SH-SY5Y (cell line): ENCODE measurements around the gene GRID2.

Experiments
- GATA2 ChIP-seq: IDR thresholded peaks from 2 replicates; pipeline ENCODE4 v1.6.1; 2011; ENCODE audit warnings: mild to moderate bottlenecking, low read depth, low read length
- GATA3 ChIP-seq: IDR thresholded peaks from 2 replicates; pipeline ENCODE4 v1.6.1; 2011; ENCODE audit warnings: low read depth, mild to moderate bottlenecking, low read length, moderate library complexity

DNA sequence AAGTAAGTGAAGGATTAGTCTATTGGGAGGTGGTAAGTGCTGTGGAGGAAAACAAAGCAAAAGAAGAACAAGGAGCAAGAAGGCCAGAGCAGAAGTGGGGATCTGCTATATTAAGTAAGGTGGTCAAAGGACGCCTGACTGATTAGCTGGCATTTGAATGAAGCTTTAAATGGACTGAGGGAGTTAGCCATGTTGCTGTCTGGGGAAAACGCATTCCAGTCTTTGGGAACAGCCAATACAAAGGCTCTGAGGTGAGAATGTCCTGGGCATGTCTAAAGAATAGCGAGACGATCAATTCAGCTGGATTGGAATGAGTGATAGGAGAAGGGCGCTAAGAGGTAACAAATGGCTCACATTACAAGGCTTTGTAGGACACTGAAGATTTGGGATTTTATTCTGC, 1476.3 kb downstream of the GRID2 start:
- TF ChIP-seq GATA2 (no peak), GATA3 (no peak)
